Measurements from ENCODE around the gene FOXP1.

- TF ChIP-seq, protein P1, sequence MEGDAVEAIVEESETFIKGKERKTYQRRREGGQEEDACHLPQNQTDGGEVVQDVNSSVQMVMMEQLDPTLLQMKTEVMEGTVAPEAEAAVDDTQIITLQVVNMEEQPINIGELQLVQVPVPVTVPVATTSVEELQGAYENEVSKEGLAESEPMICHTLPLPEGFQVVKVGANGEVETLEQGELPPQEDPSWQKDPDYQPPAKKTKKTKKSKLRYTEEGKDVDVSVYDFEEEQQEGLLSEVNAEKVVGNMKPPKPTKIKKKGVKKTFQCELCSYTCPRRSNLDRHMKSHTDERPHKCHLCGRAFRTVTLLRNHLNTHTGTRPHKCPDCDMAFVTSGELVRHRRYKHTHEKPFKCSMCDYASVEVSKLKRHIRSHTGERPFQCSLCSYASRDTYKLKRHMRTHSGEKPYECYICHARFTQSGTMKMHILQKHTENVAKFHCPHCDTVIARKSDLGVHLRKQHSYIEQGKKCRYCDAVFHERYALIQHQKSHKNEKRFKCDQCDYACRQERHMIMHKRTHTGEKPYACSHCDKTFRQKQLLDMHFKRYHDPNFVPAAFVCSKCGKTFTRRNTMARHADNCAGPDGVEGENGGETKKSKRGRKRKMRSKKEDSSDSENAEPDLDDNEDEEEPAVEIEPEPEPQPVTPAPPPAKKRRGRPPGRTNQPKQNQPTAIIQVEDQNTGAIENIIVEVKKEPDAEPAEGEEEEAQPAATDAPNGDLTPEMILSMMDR (IDR thresholded peaks at IDR 0.05) = no peak
- TF ChIP-seq POLR2A (IDR thresholded peaks at IDR 0.05) = no peak
Measured at GRCh38 chr3:71281280-71281679, 302.2 kb downstream of the FOXP1 start.

All from adrenal gland (tissue), 5 donors.